ENCODE measurements around the gene STK11.

DNA sequence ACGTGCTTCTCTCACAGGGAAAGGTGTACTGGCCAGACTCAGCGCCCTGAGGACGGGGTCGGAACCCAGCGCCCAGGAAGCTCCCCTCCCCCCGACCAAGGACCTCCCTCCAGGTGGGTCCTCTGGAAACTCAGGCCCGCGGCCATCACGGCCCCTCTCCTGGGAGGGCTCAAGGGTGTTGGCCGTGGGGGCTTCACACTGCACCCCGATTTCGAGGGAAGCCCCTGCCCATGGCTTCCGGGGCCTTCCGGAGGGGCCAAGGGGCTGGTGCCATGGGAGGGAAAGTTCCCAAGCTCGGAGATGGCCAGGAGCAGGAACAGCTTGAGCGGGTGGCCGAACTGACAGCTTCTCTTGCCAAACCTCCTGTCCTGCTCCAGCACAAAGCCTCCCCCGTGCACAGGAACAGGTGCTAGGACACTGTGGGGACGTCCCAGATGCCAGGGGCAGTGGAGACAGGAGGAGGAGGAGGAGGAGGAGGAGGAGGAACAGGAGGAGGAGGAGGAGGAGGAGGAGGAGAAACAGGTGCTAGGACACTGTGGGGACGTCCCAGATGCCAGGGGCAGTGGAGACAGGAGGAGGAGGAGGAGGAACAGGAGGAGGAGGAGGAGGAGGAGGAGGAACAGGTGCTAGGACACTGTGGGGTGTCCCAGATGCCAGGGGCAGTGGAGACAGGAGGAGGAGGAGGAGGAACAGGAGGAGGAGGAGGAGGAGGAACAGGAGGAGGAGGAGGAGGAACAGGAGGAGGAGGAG is 41.5 kb upstream of the STK11 start:
- TF ChIP-seq, protein P1, sequence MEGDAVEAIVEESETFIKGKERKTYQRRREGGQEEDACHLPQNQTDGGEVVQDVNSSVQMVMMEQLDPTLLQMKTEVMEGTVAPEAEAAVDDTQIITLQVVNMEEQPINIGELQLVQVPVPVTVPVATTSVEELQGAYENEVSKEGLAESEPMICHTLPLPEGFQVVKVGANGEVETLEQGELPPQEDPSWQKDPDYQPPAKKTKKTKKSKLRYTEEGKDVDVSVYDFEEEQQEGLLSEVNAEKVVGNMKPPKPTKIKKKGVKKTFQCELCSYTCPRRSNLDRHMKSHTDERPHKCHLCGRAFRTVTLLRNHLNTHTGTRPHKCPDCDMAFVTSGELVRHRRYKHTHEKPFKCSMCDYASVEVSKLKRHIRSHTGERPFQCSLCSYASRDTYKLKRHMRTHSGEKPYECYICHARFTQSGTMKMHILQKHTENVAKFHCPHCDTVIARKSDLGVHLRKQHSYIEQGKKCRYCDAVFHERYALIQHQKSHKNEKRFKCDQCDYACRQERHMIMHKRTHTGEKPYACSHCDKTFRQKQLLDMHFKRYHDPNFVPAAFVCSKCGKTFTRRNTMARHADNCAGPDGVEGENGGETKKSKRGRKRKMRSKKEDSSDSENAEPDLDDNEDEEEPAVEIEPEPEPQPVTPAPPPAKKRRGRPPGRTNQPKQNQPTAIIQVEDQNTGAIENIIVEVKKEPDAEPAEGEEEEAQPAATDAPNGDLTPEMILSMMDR (IDR thresholded peaks at IDR 0.05), result no peak
- no peak for TF ChIP-seq POLR2A (IDR thresholded peaks at IDR 0.05)
